AG09319 (cell line): ENCODE measurements around the gene TP53I13.
A peak's percentile ranks its signal among the peaks of the same experiment; 100 is the strongest.

ENCODE experiments used
- DNase-seq: peaks from one replicate; pipeline ENCODE4 v3.0.0-alpha.2; 2010; ENCODE audit warnings: low read depth; ENCODE audit errors: extremely low read depth
- CTCF ChIP-seq: IDR thresholded peaks from 2 replicates; pipeline ENCODE4 v1.5.1; 2011; ENCODE audit warnings: low read depth, mild to moderate bottlenecking, inconsistent platforms, low read length, moderate library complexity

The TP53I13 gene

GRCh38 chr17:29583324-29584248, 15.1 kb downstream of the TP53I13 start:
- TF ChIP-seq CTCF: no peak
- no peak for DNase-seq

GRCh38 chr17:29584452-29585079, 16.1 kb downstream of the TP53I13 start:
- no peak for TF ChIP-seq CTCF
- DNase-seq: no peak

- no peak for DNase-seq
- TF ChIP-seq CTCF: peak; percentile 16
These were observed 16.7 kb downstream of the TP53I13 start for GRCh38 chr17:29585080-29585751.

- no peak for TF ChIP-seq CTCF
- DNase-seq: no peak
These were observed 18.4 kb downstream of the TP53I13 start for GRCh38 chr17:29586676-29587469.

- no peak for DNase-seq
- TF ChIP-seq CTCF: no peak
These were observed 19.1 kb downstream of the TP53I13 start for GRCh38 chr17:29587591-29587990.

GRCh38 chr17:29588017-29588561, 19.6 kb downstream of the TP53I13 start:
- DNase-seq: no peak
- TF ChIP-seq CTCF: no peak
